ENCODE results near the gene RPP30. TPM values are rescaled to one million over a fixed set of nuclear protein-coding genes. Genes with fewer than 3 reads are reported as not detected.

RPP30 gene
- total and polyA plus RNA-seq, 2 of the 13 experiments (the other 11 are each of a cell fraction or from before 2014, with no cell fraction given), result 27.1 to 65.0 TPM

GRCh38 chr10:90930971-90931871 is 59.4 kb downstream of the RPP30 start (continued):
- TF ChIP-seq ATF3 (CRISPR knock-in tag; IDR thresholded peaks at IDR 0.05) (0 out of 2 replicates have a peak, but pooled peaks have one; percentile 5), ZNF180 (CRISPR knock-in tag; IDR thresholded peaks at IDR 0.05; ENCODE audit: borderline replicate concordance, low read depth) (no peak), NBN (conservative IDR thresholded peaks at IDR 0.05) (no peak), KAT2B (IDR thresholded peaks at IDR 0.05; ENCODE audit: borderline replicate concordance, low read depth, low read length) (no peak), TEF (CRISPR knock-in tag; IDR thresholded peaks at IDR 0.05) (no peak), ELK4 (CRISPR knock-in tag; IDR thresholded peaks at IDR 0.05; ENCODE audit: borderline replicate concordance) (no peak), SRF (IDR thresholded peaks at IDR 0.05; ENCODE audit: low read depth, low read length) (no peak), ZNF337 (CRISPR knock-in tag; IDR thresholded peaks at IDR 0.05; ENCODE audit: borderline replicate concordance, low read depth) (no peak), TSC22D2 (CRISPR knock-in tag; IDR thresholded peaks at IDR 0.05; ENCODE audit: borderline replicate concordance) (no peak), TBX3 (IDR thresholded peaks at IDR 0.05; ENCODE audit: borderline replicate concordance) (peak; percentile 80), ZNF703 (CRISPR knock-in tag; IDR thresholded peaks at IDR 0.05; ENCODE audit: borderline replicate concordance) (no peak), ZNF124 (CRISPR knock-in tag; IDR thresholded peaks at IDR 0.05) (no peak), ZNF296 (CRISPR knock-in tag; conservative IDR thresholded peaks at IDR 0.05) (no peak), THAP11 (CRISPR knock-in tag; IDR thresholded peaks at IDR 0.05) (peak; percentile 63; the same call in 1 of the 2 replicates), ATF5 (CRISPR knock-in tag; IDR thresholded peaks at IDR 0.05; ENCODE audit: low read depth) (no peak), ZNF18 (CRISPR knock-in tag; IDR thresholded peaks at IDR 0.05; ENCODE audit: insufficient replicate concordance) (no peak), ZFYVE20 (CRISPR knock-in tag; IDR thresholded peaks at IDR 0.05; ENCODE audit: borderline replicate concordance, low read depth) (no peak), ZNF556 (CRISPR knock-in tag; IDR thresholded peaks at IDR 0.05; ENCODE audit: borderline replicate concordance) (0 out of 2 replicates have a peak, but pooled peaks have one; percentile 42), ZIK1 (CRISPR knock-in tag; IDR thresholded peaks at IDR 0.05; ENCODE audit: borderline replicate concordance, low read depth) (no peak), RFX5 (IDR thresholded peaks at IDR 0.05; ENCODE audit: low read depth, low read length) (no peak), ZFP90 (CRISPR knock-in tag; IDR thresholded peaks at IDR 0.05; ENCODE audit: borderline replicate concordance) (no peak), ZNF772 (CRISPR knock-in tag; IDR thresholded peaks at IDR 0.05) (no peak), STAT5B (CRISPR knock-in tag; IDR thresholded peaks at IDR 0.05) (no peak), MED13 (CRISPR knock-in tag; IDR thresholded peaks at IDR 0.05) (peak; percentile 67; the same call in 1 of the 2 replicates), HES4 (CRISPR knock-in tag; IDR thresholded peaks at IDR 0.05; ENCODE audit: borderline replicate concordance) (no peak), HNF4A (CRISPR knock-in tag; IDR thresholded peaks at IDR 0.05) (peak; percentile 97)

Data from HepG2 (cell line).